ENCODE data around the gene LRRFIP2. TPM values are rescaled to one million over a fixed set of nuclear protein-coding genes. Genes with fewer than 3 reads are reported as not detected.
"Not testable (repeated sequence)": the region's sequence is repeated elsewhere in the genome, so short reads cannot be mapped to it uniquely, and the experiment has no call there.

The LRRFIP2 gene
- total RNA-seq, 4 donors from 2014 or later = 56.5 to 148 (median 62.4) TPM

DNA sequence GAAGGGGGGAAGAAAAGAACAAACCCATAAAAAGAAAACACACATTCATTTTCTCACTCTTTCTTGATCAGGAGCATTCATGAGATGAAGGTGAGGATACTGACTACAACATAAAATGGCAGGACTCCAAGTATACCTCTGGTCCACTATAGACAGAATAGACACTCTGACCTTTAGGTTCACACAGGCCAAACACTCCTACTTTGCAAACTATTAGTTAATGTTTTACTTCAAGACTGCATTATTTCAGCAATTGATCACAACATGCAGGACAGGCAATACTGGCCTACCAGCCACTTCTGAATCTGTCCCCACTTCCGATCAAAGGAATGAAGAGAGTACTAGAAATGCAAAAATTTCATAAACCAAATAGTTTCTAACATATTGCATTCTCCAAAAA, 47.0 kb downstream of the LRRFIP2 start:
- Histone ChIP-seq H3K27ac (no peak overlapping the region), H3K36me3 (no peaks in the 10 kb centered on the region), H3K4me1 (no peaks in the 10 kb centered on the region), H3K9me3 (no peaks in the 10 kb centered on the region), H3K27me3 (no peaks in the 10 kb centered on the region), H3K4me3 (no peak overlapping the region)
- intact Hi-C loops (cut with DNase I; ENCODE audit: low total_unique reads) = no loop called here
- DNase-seq = no peak
- no peak for TF ChIP-seq POLR2A (IDR thresholded peaks at IDR 0.05)
- TF ChIP-seq, protein P1, sequence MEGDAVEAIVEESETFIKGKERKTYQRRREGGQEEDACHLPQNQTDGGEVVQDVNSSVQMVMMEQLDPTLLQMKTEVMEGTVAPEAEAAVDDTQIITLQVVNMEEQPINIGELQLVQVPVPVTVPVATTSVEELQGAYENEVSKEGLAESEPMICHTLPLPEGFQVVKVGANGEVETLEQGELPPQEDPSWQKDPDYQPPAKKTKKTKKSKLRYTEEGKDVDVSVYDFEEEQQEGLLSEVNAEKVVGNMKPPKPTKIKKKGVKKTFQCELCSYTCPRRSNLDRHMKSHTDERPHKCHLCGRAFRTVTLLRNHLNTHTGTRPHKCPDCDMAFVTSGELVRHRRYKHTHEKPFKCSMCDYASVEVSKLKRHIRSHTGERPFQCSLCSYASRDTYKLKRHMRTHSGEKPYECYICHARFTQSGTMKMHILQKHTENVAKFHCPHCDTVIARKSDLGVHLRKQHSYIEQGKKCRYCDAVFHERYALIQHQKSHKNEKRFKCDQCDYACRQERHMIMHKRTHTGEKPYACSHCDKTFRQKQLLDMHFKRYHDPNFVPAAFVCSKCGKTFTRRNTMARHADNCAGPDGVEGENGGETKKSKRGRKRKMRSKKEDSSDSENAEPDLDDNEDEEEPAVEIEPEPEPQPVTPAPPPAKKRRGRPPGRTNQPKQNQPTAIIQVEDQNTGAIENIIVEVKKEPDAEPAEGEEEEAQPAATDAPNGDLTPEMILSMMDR (IDR thresholded peaks at IDR 0.05) = no peak

DNA sequence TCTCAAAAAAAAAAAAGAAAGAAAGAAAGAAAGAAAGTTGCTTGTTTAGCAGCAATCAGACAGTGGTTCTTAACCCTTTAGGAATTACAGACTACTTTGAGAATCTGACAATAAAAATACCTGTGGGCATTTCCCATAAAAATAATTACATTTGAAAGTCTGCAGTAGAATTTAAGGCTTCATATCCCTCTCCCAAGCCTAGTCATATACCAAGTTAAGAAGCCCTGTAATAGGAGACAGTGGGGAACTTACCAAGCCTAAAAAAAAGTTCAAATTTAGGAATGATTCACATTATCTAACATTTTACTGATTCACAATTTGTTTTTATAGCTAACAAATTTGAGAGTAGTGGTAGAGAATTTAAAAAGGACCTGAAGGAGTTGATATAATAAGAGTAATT, 47.5 kb downstream of the LRRFIP2 start:
- TF ChIP-seq, protein P1 (IDR thresholded peaks at IDR 0.05) = no peak
- TF ChIP-seq POLR2A (IDR thresholded peaks at IDR 0.05) = no peak
- intact Hi-C loops (cut with DNase I; ENCODE audit: low total_unique reads) = no loop called here
- Histone ChIP-seq H3K36me3 (no peaks in the 10 kb centered on the region), H3K27me3 (no peaks in the 10 kb centered on the region), H3K4me1 (no peaks in the 10 kb centered on the region), H3K27ac (no peak overlapping the region), H3K4me3 (no peak overlapping the region), H3K9me3 (no peaks in the 10 kb centered on the region)
- DNase-seq = no peak

GRCh38 chr3:37125195-37126073, 48.9 kb downstream of the LRRFIP2 start:
- no peak overlapping the region for H3K27ac ChIP-seq
- TF ChIP-seq, protein P1 (IDR thresholded peaks at IDR 0.05) = no peak
- no peak for TF ChIP-seq POLR2A (IDR thresholded peaks at IDR 0.05)
- intact Hi-C loops (cut with DNase I; ENCODE audit: low total_unique reads) = no loop called here

DNA sequence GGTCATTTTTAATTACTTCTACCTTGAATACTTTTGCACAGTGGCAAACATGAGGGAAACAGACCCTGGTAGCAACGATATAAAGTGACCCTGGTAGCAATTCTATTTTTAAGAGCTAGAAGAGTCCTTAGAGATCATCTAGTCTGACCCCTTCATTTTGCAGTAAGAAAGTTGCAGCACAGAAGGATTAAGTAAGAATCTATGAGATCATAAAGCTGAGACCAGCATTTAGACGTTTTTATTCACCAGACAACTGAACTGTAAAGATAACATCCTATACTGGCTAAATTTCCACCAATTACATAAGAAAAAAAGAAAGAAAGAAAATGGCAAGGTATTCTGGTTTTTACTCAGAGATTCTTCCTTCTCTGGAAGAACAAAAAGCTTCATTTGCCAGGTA, 49.9 kb downstream of the LRRFIP2 start:
- Histone ChIP-seq H3K36me3 (no peaks in the 10 kb centered on the region), H3K27me3 (no peaks in the 10 kb centered on the region), H3K4me3 (no peak overlapping the region), H3K9me3 (no peaks in the 10 kb centered on the region), H3K27ac (no peak overlapping the region), H3K4me1 (no peaks in the 10 kb centered on the region)
- intact Hi-C loops (cut with DNase I; ENCODE audit: low total_unique reads) = no loop called here
- no peak for DNase-seq
- TF ChIP-seq POLR2A (IDR thresholded peaks at IDR 0.05) = no peak
- TF ChIP-seq, protein P1 (IDR thresholded peaks at IDR 0.05) = no peak

More at GRCh38 chr3:37125195-37126073, 48.9 kb downstream of the LRRFIP2 start:
- Histone ChIP-seq H3K27me3 (no peaks in the 10 kb centered on the region), H3K4me1 (no peaks in the 10 kb centered on the region), H3K9me3 (no peaks in the 10 kb centered on the region), H3K36me3 (no peaks in the 10 kb centered on the region), H3K4me3 (no peak overlapping the region)
- DNase-seq = no peak

GRCh38 chr3:37123292-37123691, 51.1 kb downstream of the LRRFIP2 start:
- H3K27ac ChIP-seq = no peak overlapping the region
- intact Hi-C loops (cut with DNase I; ENCODE audit: low total_unique reads) = no loop called here
- no peak overlapping the region for H3K4me3 ChIP-seq
- TF ChIP-seq POLR2A (IDR thresholded peaks at IDR 0.05) = no peak
- TF ChIP-seq, protein P1 (IDR thresholded peaks at IDR 0.05) = no peak
- H3K36me3 ChIP-seq = no peaks in the 10 kb centered on the region
- DNase-seq = no peak
- H3K4me1 ChIP-seq = no peaks in the 10 kb centered on the region
- no peaks in the 10 kb centered on the region for H3K9me3 ChIP-seq
- no peaks in the 10 kb centered on the region for H3K27me3 ChIP-seq

DNA sequence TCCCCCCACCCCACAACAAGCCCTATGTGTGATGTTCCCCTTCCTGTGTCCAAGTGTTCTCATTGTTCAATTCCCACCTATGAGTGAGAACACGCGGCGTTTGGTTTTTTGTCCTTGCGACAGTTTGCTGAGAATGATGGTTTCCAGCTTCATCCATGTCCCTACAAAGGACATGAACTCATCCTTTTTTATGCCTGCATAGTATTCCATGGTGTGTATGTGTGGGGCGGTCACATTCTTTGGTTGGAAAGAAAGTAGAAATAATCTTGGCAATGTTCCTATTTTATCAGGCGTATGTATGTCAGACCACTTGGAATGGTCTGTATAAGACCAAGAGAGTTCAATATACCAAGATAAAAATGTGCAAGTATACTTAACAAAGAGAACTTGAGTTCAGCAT, 52.3 kb downstream of the LRRFIP2 start:
- H3K36me3 ChIP-seq; intact Hi-C loops (cut with DNase I; ENCODE audit: low total_unique reads); H3K27me3 ChIP-seq; H3K4me3 ChIP-seq; H3K4me1 ChIP-seq; H3K27ac ChIP-seq; DNase-seq; H3K9me3 ChIP-seq: not testable (repeated sequence)
